Endothelial cell of umbilical vein (primary cell): ENCODE measurements around the gene AKAP13. TPM values are rescaled to one million over a fixed set of nuclear protein-coding genes. Genes with fewer than 3 reads are reported as not detected.

Experiments used
- BruUV-seq: library from RNA; stranded (reverse); fragments of 400-500 nt; replicated peaks from 2 replicates; lab custom pipeline; 2021; lab: Mats Ljungman, UMichigan
- CTCF ChIA-PET: fragments of 300-600, 350-600 bp; sonication (Branson Sonifier 250); formaldehyde crosslinking; loops from one replicate; lab custom pipeline; 2021; ENCODE audit warnings: antibody characterized with exemption, inconsistent platforms; lab: Charles Lee
- POLR2A ChIA-PET: fragments of 300-600, 350-600 bp; sonication (Branson Sonifier 250); formaldehyde crosslinking; loops from one replicate; lab custom pipeline; 2021; ENCODE audit warnings: antibody characterized with exemption, inconsistent platforms; lab: Charles Lee
- DNase-seq: peaks from one replicate; pipeline ENCODE4 v3.0.0-alpha.2; 2011; ENCODE audit warnings: low read depth, low spot score
- FAIRE-seq: peaks from 2 replicates; lab custom pipeline; 2011; peaks lifted over from hg19 to GRCh38; lab: Jason Lieb, UNC
- H2AFZ ChIP-seq: 2 replicates; pipeline ENCODE4 v1.6.0; 2012; ENCODE audit warnings: low read depth, low read length, control low read depth, inconsistent platforms
- H3K27ac ChIP-seq: 2 replicates; pipeline ENCODE4 v1.5.1; 2011; ENCODE audit warnings: low read depth, mild to moderate bottlenecking, control low read depth, low read length, moderate library complexity; ENCODE audit not compliant: insufficient read depth
- H3K27me3 ChIP-seq, 2 experiments: 2 replicates each; pipeline versions ENCODE4 v1.6.0 to v1.6.1; 2011; ENCODE audit warnings: low read length in 2 of 2, mixed read lengths in 1 of 2; ENCODE audit not compliant: control insufficient read depth in 2 of 2, insufficient read depth in 2 of 2
- H3K36me3 ChIP-seq, 2 experiments: 2 replicates in 1 of 2; 3 replicates in 1 of 2; pipeline ENCODE4 v1.5.1; 2011; ENCODE audit warnings: low read length in 2 of 2, mild to moderate bottlenecking in 1 of 2, moderate library complexity in 1 of 2; ENCODE audit not compliant: control insufficient read depth in 2 of 2, insufficient read depth in 2 of 2; ENCODE audit errors: extremely low read depth in 1 of 2
- H3K4me1 ChIP-seq: 3 replicates; pipeline ENCODE4 v1.5.1; 2011; ENCODE audit warnings: mild to moderate bottlenecking, low read length; ENCODE audit not compliant: control insufficient read depth, insufficient read depth; ENCODE audit errors: extremely low read depth
- H3K4me2 ChIP-seq: 2 replicates; pipeline ENCODE4 v1.6.1; 2011; ENCODE audit warnings: low read length, control low read depth, mixed read lengths; ENCODE audit not compliant: insufficient read depth
- H3K4me3 ChIP-seq, 3 experiments: fragments of 200-600 bp in 1 of 3; sonication (generic), shearing (Covaris generic) in 1 of 3; replicated peaks in 1 of 3; 2 replicates each; pipeline ENCODE4 v1.5.1; 2011 to 2016; ENCODE audit warnings: control low read depth in 3 of 3, low read length in 3 of 3, mild to moderate bottlenecking in 2 of 3, inconsistent platforms in 1 of 3, low read depth in 1 of 3, moderate library complexity in 1 of 3; ENCODE audit not compliant: insufficient read depth in 1 of 3
- H3K79me2 ChIP-seq: 2 replicates; pipeline ENCODE4 v1.6.0; 2012; ENCODE audit warnings: low read length, inconsistent platforms; ENCODE audit not compliant: control insufficient read depth, insufficient read depth
- H3K9ac ChIP-seq: replicated peaks from 2 replicates; pipeline ENCODE3; 2011; ENCODE audit warnings: low read length, control low read depth; ENCODE audit not compliant: insufficient read depth; ENCODE audit errors: extremely low read depth
- H3K9me1 ChIP-seq: replicated peaks from 3 replicates; pipeline ENCODE4 v1.6.0; 2011; ENCODE audit warnings: mild to moderate bottlenecking, low read length; ENCODE audit not compliant: control insufficient read depth, insufficient read depth; ENCODE audit errors: extremely low read depth
- H3K9me3 ChIP-seq: replicated peaks from 2 replicates; pipeline ENCODE4 v1.5.1; 2012; ENCODE audit warnings: low read length, inconsistent platforms; ENCODE audit not compliant: control insufficient read depth, insufficient read depth
- H4K20me1 ChIP-seq: replicated peaks from 2 replicates; pipeline ENCODE3; 2011; ENCODE audit warnings: mild to moderate bottlenecking, low read length; ENCODE audit not compliant: control insufficient read depth, insufficient read depth; ENCODE audit errors: extremely low read depth
- CTCF ChIP-seq, 2 donors: IDR thresholded peaks; 1 replicate in 1 of 2; 2 replicates in 1 of 2; pipeline ENCODE4 v1.5.1; 2011; ENCODE audit warnings: low read length in 2 of 2, mild to moderate bottlenecking in 2 of 2, moderate library complexity in 2 of 2, control low read depth in 1 of 2, inconsistent platforms in 1 of 2, low read depth in 1 of 2; ENCODE audit not compliant: insufficient read depth in 1 of 2; ENCODE audit errors: extremely low read depth in 1 of 2
- EZH2 ChIP-seq: IDR thresholded peaks from 2 replicates; pipeline ENCODE4 v1.6.1; 2012; ENCODE audit warnings: borderline replicate concordance, low read depth, mild to moderate bottlenecking, moderate library complexity, low read length, inconsistent platforms; ENCODE audit not compliant: severe bottlenecking
- FOS ChIP-seq: IDR thresholded peaks from 2 replicates; pipeline ENCODE4 v1.6.1; 2011; ENCODE audit warnings: mild to moderate bottlenecking, low read length, moderate library complexity, borderline replicate concordance; ENCODE audit not compliant: insufficient read depth
- GATA2 ChIP-seq: IDR thresholded peaks from 2 replicates; pipeline ENCODE4 v1.7.0; 2011; ENCODE audit warnings: low read depth, mild to moderate bottlenecking, moderate library complexity, mixed read lengths, low read length; ENCODE audit not compliant: insufficient read length, insufficient read depth
- JUN ChIP-seq: IDR thresholded peaks from 2 replicates; pipeline ENCODE4 v1.6.1; 2011; ENCODE audit warnings: borderline replicate concordance, low read depth; ENCODE audit not compliant: insufficient read length, insufficient read depth
- MAX ChIP-seq: IDR thresholded peaks from 2 replicates; pipeline ENCODE4 v1.6.1; 2011; ENCODE audit not compliant: insufficient read depth, insufficient read length
- MYC ChIP-seq: IDR thresholded peaks from one replicate; pipeline ENCODE4 v1.6.1; 2011; ENCODE audit warnings: mild to moderate bottlenecking, low read depth, low read length
- POLR2A ChIP-seq: IDR thresholded peaks from 2 replicates; pipeline ENCODE4 v1.6.1; 2012; ENCODE audit warnings: low read depth, mild to moderate bottlenecking, control low read depth, low read length
- POLR2AphosphoS5 ChIP-seq: IDR thresholded peaks from 2 replicates; pipeline ENCODE4 v1.6.1; 2012; ENCODE audit warnings: low read depth, mild to moderate bottlenecking, control low read depth, low read length, moderate library complexity; ENCODE audit not compliant: insufficient read depth
- dilution Hi-C: fragments of 300-500 bp; cut with MboI; formaldehyde crosslinking; loops from one replicate; pipeline ENCODE4 v1.15.0; 2019; ENCODE audit warnings: low sequenced_read_pairs; ENCODE audit not compliant: extremely low pct_ligation_motif_present
- intact Hi-C: fragments of 100-400 bp; cut with micrococcal nuclease; formaldehyde crosslinking; loops from one replicate; pipeline ENCODE4 v1.10.0; 2022
- polyA plus RNA-seq, 4 experiments: library from polyadenylated mRNA; depleted of rRNA in 3 of 4; stranded (reverse) in 3 of 4; unstranded in 1 of 4; fragments of >200 nt; gene quantifications; 2 replicates each; pipeline versions ENCODE4 v1.2.1 to v1.2.3, GENCODE V29; 2011 to 2012; ENCODE audit warnings: missing spikeins in 1 of 4
- total RNA-seq: library from RNA; stranded (reverse); gene quantifications from 2 replicates; pipeline ENCODE4 v1.2.3, GENCODE V29; 2021

Gene AKAP13
- total and polyA plus RNA-seq, 2 donors (not counting 3 experiments of a cell fraction or from before 2014, with no cell fraction given): 22.8 to 87.8 TPM

- ChIA-PET POLR2A (no interaction called here), CTCF (no interaction called here)
- H4K20me1 ChIP-seq: no peaks in the 10 kb centered on the region
- no peak overlapping the region for H3K4me3 ChIP-seq
- H3K9me3 ChIP-seq: no peaks in the 10 kb centered on the region
- intact Hi-C loops (no loop called here), dilution Hi-C loops (no loop called here)
- H3K4me2 ChIP-seq: no peak overlapping the region
- H3K27me3 ChIP-seq: no peaks in the 10 kb centered on the region
- no peaks in the 10 kb centered on the region for H3K9me1 ChIP-seq
- no TSS peak for BruUV-seq
- no peak overlapping the region for H3K9ac ChIP-seq
- H2AFZ ChIP-seq: no peak overlapping the region
- TF ChIP-seq FOS: no peak
- TF ChIP-seq EZH2: no peak
- TF ChIP-seq POLR2A: no peak
- TF ChIP-seq MYC: no peak
- no peak for TF ChIP-seq MAX
- TF ChIP-seq GATA2: no peak
- TF ChIP-seq CTCF (IDR thresholded peaks at IDR 0.05; ENCODE audit: extremely low read depth in 1 of 2, insufficient read depth in 1 of 2, low read depth in 1 of 2, low read length in 2 of 2): no peak
- TF ChIP-seq POLR2AphosphoS5: no peak
- TF ChIP-seq JUN: no peak
- H3K4me1 ChIP-seq: no peaks in the 10 kb centered on the region
- no peaks in the 10 kb centered on the region for H3K79me2 ChIP-seq
- peaks cover 13 to 37% of the 10 kb centered on the region in 2 experiments for H3K36me3 ChIP-seq
- no peak overlapping the region for H3K27ac ChIP-seq
- FAIRE-seq: no peak
- no peak for DNase-seq
These were observed 365.2 kb downstream of the AKAP13 start for GRCh38 chr15:85745525-85746150.
